Measurements from ENCODE around the gene CBLIF.

GRCh38 chr11:59801981-59802638, 43.2 kb downstream of the CBLIF start:
- no peak for TF ChIP-seq EZH2phosphoT487 (IDR thresholded peaks at IDR 0.05; ENCODE audit: borderline replicate concordance, low read depth, low read length)
- no peak for TF ChIP-seq CTCF (conservative IDR thresholded peaks at IDR 0.05; ENCODE audit: low read length)
